Measurements from ENCODE around the gene OBSL1. TPM values are rescaled to one million over a fixed set of nuclear protein-coding genes. Genes with fewer than 3 reads are reported as not detected.

The OBSL1 gene
- total RNA-seq, 4 donors from 2014 or later = 33.2 to 75.7 (median 43.7) TPM

DNA sequence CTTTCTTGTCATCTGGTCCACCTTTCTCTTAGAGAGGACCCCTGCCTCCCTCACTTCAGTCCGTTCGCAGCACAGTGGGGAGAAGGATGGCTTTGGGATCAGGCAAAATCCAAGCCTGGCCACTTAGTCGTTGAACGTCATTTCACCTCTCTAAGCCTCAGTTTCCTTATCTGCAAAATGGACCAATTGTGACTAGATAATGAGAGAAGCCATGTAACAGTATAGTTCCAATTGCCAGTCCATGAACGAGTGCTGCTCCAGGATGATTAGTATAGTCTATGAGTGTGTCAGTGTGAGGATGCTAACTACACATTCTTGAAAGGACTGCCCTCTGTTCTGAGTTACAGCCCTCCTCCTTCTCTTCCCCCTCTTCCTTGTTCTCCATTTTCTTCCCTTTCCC lies 1.8 kb upstream of the OBSL1 start:
- TF ChIP-seq EP300 (IDR thresholded peaks at IDR 0.05) (no peak), POLR2A (IDR thresholded peaks at IDR 0.05) (no peak), POLR2AphosphoS5 (IDR thresholded peaks at IDR 0.05) (no peak)
- TF ChIP-seq, protein P1, sequence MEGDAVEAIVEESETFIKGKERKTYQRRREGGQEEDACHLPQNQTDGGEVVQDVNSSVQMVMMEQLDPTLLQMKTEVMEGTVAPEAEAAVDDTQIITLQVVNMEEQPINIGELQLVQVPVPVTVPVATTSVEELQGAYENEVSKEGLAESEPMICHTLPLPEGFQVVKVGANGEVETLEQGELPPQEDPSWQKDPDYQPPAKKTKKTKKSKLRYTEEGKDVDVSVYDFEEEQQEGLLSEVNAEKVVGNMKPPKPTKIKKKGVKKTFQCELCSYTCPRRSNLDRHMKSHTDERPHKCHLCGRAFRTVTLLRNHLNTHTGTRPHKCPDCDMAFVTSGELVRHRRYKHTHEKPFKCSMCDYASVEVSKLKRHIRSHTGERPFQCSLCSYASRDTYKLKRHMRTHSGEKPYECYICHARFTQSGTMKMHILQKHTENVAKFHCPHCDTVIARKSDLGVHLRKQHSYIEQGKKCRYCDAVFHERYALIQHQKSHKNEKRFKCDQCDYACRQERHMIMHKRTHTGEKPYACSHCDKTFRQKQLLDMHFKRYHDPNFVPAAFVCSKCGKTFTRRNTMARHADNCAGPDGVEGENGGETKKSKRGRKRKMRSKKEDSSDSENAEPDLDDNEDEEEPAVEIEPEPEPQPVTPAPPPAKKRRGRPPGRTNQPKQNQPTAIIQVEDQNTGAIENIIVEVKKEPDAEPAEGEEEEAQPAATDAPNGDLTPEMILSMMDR (IDR thresholded peaks at IDR 0.05) = no peak
- peaks cover under 1% of the 10 kb centered on the region for H3K36me3 ChIP-seq
- H3K27me3 ChIP-seq = peaks cover 19% of the 10 kb centered on the region
- no peak for DNase-seq (ENCODE audit: low spot score in 2 of 2)
- peaks cover 20% of the 10 kb centered on the region for H3K4me1 ChIP-seq
- H3K27ac ChIP-seq = no peak overlapping the region
- H3K9me3 ChIP-seq = no peaks in the 10 kb centered on the region
- WGBS = 72% methylated on average over 5 of the region's 5 CpGs
- no peak overlapping the region for H3K4me3 ChIP-seq

DNA sequence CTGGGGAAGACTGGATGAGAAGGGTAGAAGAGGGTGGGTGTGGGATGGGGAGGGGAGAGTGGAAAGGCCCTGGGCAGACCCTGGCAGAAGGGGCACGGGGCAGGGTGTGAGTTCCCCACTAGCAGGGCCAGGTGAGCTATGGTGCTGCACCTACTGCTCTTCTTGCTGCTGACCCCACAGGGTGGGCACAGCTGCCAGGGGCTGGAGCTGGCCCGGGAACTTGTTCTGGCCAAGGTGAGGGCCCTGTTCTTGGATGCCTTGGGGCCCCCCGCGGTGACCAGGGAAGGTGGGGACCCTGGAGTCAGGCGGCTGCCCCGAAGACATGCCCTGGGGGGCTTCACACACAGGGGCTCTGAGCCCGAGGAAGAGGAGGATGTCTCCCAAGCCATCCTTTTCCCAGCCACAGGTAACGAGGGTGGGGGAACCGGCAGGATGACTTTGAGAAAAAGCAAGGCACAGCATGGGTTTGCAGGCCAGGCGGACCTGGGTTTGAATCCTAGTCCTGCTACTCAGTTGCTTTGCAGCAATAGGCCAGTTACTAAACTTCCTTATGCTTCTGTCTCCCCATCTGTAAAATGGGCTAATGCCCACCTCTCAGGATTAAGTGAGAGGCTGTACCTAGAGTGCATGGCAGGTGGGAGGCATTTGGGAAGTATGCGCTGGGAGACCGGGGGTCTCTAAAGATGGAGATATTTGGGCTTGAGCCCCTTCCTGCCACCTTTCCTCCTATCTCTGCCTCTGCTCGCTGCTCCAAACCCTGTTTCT lies 1.1 kb upstream of the OBSL1 start, which contains the start of gene INHA:
Gene INHA (plus strand): TSS at position 74 of the 765 bp plus-strand sequence. CDS start 65 bp downstream, at position 139.
- H3K27me3 ChIP-seq = peaks cover 16% of the 10 kb centered on the region
- WGBS = 76% methylated on average over 12 of the region's 13 CpGs
- TF ChIP-seq, protein P1 (IDR thresholded peaks at IDR 0.05) = no peak
- TF ChIP-seq POLR2AphosphoS5 (IDR thresholded peaks at IDR 0.05) (no peak), EP300 (IDR thresholded peaks at IDR 0.05) (no peak), POLR2A (IDR thresholded peaks at IDR 0.05) (no peak)
- peak within 1 kb of the TSS; percentile 93 for H3K4me3 ChIP-seq
- H3K4me1 ChIP-seq = peaks cover 20% of the 10 kb centered on the region
- no peak for DNase-seq (ENCODE audit: low spot score in 2 of 2)
- H3K9me3 ChIP-seq = no peaks in the 10 kb centered on the region
- peak within 1 kb of the TSS; percentile 86 for H3K27ac ChIP-seq
- H3K36me3 ChIP-seq = peaks cover 8% of the 10 kb centered on the region

DNA sequence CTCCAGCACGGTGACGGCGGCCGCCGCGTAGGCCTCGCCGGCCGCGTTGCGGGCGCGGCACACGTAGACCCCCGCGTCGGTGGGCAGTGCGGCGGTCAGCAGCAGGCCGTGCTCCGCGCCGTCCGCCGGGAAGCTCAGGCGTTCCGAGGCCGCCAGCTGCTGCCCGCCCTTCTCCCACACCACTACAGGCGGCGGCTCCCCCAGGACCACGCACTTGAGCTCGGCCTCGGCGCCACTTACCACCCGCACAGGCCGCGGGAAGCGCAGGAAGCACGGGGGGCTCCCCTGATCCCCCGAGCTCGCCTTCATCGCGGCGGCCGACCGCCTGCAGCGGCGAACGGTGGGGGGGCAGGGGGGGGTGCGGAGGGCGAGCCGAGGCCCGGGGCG lies 422 bp downstream of the OBSL1 start:
- Histone ChIP-seq H3K36me3 (peaks cover 17% of the 10 kb centered on the region), H3K27me3 (peaks cover 9% of the 10 kb centered on the region), H3K4me3 (peak overlapping the region; percentile 93), H3K4me1 (peaks cover 20% of the 10 kb centered on the region), H3K27ac (peak overlapping the region; percentile 86), H3K9me3 (no peaks in the 10 kb centered on the region)
- no CpG with 5 or more reads among the region's 55 CpGs for WGBS
- no peak for DNase-seq (ENCODE audit: low spot score in 2 of 2)
- TF ChIP-seq POLR2A (IDR thresholded peaks at IDR 0.05) (no peak), POLR2AphosphoS5 (IDR thresholded peaks at IDR 0.05) (no peak), EP300 (IDR thresholded peaks at IDR 0.05) (no peak)
- TF ChIP-seq, protein P1 (IDR thresholded peaks at IDR 0.05) = no peak

GRCh38 chr2:219570194-219570923 lies 980 bp downstream of the OBSL1 start:
- Histone ChIP-seq H3K4me3 (peak overlapping the region; percentile 93), H3K4me1 (peaks cover 20% of the 10 kb centered on the region), H3K36me3 (peaks cover 21% of the 10 kb centered on the region), H3K9me3 (no peaks in the 10 kb centered on the region), H3K27me3 (peaks cover 6% of the 10 kb centered on the region), H3K27ac (peak overlapping the region; percentile 86)
- TF ChIP-seq POLR2AphosphoS5 (IDR thresholded peaks at IDR 0.05) (no peak), POLR2A (IDR thresholded peaks at IDR 0.05) (no peak), EP300 (IDR thresholded peaks at IDR 0.05) (no peak)
- TF ChIP-seq, protein P1 (IDR thresholded peaks at IDR 0.05) = no peak
- DNase-seq (ENCODE audit: low spot score in 2 of 2) = no peak
- WGBS = no CpG with 5 or more reads among the region's 95 CpGs

DNA sequence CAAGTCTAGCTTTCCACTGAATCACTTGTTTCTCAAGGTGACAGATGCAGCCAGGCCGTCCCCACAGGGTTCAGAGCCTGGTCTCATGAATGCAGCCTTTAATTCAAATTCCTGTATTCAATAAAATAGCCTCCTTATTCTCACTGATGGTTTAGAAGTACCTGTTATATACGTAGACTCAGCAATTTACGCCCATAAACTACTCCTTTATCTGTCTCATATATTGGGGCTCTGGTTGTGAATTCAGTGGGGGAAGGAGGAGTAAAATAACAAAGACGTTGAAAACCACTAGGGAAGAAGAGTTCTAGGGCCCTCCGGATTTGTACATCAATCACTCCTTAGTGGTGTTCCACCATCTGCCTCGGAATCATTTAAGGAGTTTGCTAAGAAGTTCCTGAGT lies 1.7 kb downstream of the OBSL1 start:
- DNase-seq (ENCODE audit: low spot score in 2 of 2) = no peak
- no peak overlapping the region for H3K27ac ChIP-seq
- H3K27me3 ChIP-seq = peaks cover 2% of the 10 kb centered on the region
- peaks cover 20% of the 10 kb centered on the region for H3K4me1 ChIP-seq
- TF ChIP-seq, protein P1 (IDR thresholded peaks at IDR 0.05) = no peak
- no peak for TF ChIP-seq POLR2A (IDR thresholded peaks at IDR 0.05)
- no peak for TF ChIP-seq EP300 (IDR thresholded peaks at IDR 0.05)
- TF ChIP-seq POLR2AphosphoS5 (IDR thresholded peaks at IDR 0.05) = no peak
- 73% methylated on average over 6 of the region's 6 CpGs for WGBS
- no peaks in the 10 kb centered on the region for H3K9me3 ChIP-seq
- H3K36me3 ChIP-seq = peaks cover 28% of the 10 kb centered on the region
- peak overlapping the region; percentile 93 for H3K4me3 ChIP-seq

Measured in suprapubic skin (tissue), 4 donors.